GM12891 (cell line): ENCODE measurements around the gene PLAGL1.

Experiments
- POLR2A ChIP-seq: IDR thresholded peaks from 2 replicates; pipeline ENCODE4 v1.6.1; 2011; ENCODE audit warnings: low read depth, low read length, control low read depth
- POLR2AphosphoS5 ChIP-seq: IDR thresholded peaks from 2 replicates; pipeline ENCODE4 v1.6.1; 2011; ENCODE audit warnings: low read depth, low read length, control low read depth
- SPI1 ChIP-seq: IDR thresholded peaks from 2 replicates; pipeline ENCODE4 v1.6.1; 2011; ENCODE audit warnings: low read depth, low read length, control low read depth

- TF ChIP-seq POLR2A (no peak), POLR2AphosphoS5 (no peak), SPI1 (no peak)
Measured at GRCh38 chr6:143964674-143965081, 43.4 kb downstream of the PLAGL1 start.
